Heart right ventricle (tissue), 16 donors: Measurements from ENCODE around the gene BICC1. TPM values are rescaled to one million over a fixed set of nuclear protein-coding genes. Genes with fewer than 3 reads are reported as not detected.

Experiments used
- ATAC-seq, 8 donors: fragments of 200-7000 bp; cut with Tn5 transposase; one replicate each; pipeline ENCODE4 v1.9.1; 2020; ENCODE audit warnings: mild to moderate bottlenecking in 8 of 8, moderate library complexity in 8 of 8, moderate number of reproducible peaks in 1 of 8
- DNase-seq, 2 donors: peaks; one replicate each; pipeline ENCODE4 v3.0.0-alpha.2; 2020
- H3K27ac ChIP-seq, 10 donors: fragments of 200-600 bp; sonication (generic) in 2 of 10; one replicate each; pipeline versions ENCODE4 v1.5.0 to v1.8.0; 2020 to 2022; ENCODE audit warnings: mild to moderate bottlenecking in 3 of 10
- H3K27me3 ChIP-seq, 7 donors: fragments of 200-600 bp; one replicate each; pipeline ENCODE4 v1.8.0; 2021 to 2022; ENCODE audit warnings: mild to moderate bottlenecking in 2 of 7
- H3K36me3 ChIP-seq, 9 donors: fragments of 200-600 bp; sonication (generic) in 1 of 9; one replicate each; pipeline versions ENCODE4 v1.5.0 to v1.8.0; 2020 to 2022; ENCODE audit warnings: mild to moderate bottlenecking in 2 of 9
- H3K4me1 ChIP-seq, 9 donors: fragments of 200-600 bp; sonication (generic) in 1 of 9; one replicate each; pipeline versions ENCODE4 v1.5.0 to v1.8.0; 2020 to 2022; ENCODE audit warnings: mild to moderate bottlenecking in 4 of 9
- H3K4me3 ChIP-seq, 10 donors: fragments of 200-600 bp; sonication (generic) in 2 of 10; one replicate each; pipeline versions ENCODE4 v1.5.0 to v1.8.0; 2020 to 2022; ENCODE audit warnings: mild to moderate bottlenecking in 7 of 10, moderate library complexity in 2 of 10
- H3K9me3 ChIP-seq, 11 donors: fragments of 200-600 bp in 10 of 11; sonication (generic) in 2 of 11; one replicate each; pipeline versions ENCODE4 v1.5.0 to v1.8.0; 2013 to 2022; ENCODE audit warnings: mild to moderate bottlenecking in 2 of 11, control low read depth in 1 of 11, moderate library complexity in 1 of 11
- WGBS, 2 donors: extraction: QIAGEN DNeasy Blood & Tissue Kit; methylation state at CpG; one replicate each; pipeline ENCODE4 v1.1.7; 2013; ENCODE audit warnings: inconsistent platforms in 1 of 2; 5-methylcytosine and 5-hydroxymethylcytosine counted together
- intact Hi-C, 10 donors: fragments of 100-400 bp; cut with DNase I; formaldehyde crosslinking; loops; one replicate each; pipeline versions ENCODE4 v1.11.1 to v1.14.2; 2022
- polyA plus RNA-seq, 2 donors: library from polyadenylated mRNA; stranded (reverse); fragments of 200-250 nt; gene quantifications; one replicate each; pipeline ENCODE4 v1.2.3, GENCODE V29; 2013
- total RNA-seq, 10 donors: library from RNA; stranded (reverse); fragmentation: NEBNext Ultra II Directional in 3 of 10; extraction: Animal tissue kit (Norgen Biotek cat#: 25700) in 3 of 10; gene quantifications; one replicate each; pipeline versions ENCODE4 v1.2.1 to v1.2.4, GENCODE V29; 2021 to 2023
- TF ChIP-seq, protein P1 (sequence below), 9 donors: fragments of 200-600 bp; sonication (generic) in 2 of 9; IDR thresholded peaks; one replicate each; pipeline versions ENCODE4 v1.5.0 to v1.8.0; 2021 to 2022; ENCODE audit warnings: antibody characterized with exemption in 9 of 9, mild to moderate bottlenecking in 5 of 9, moderate library complexity in 1 of 9
- donor health status: Arrhythmogenic right ventricular cardiomyopathy.
- donor health status: ischemic (EF 13 %, LVEDD 7.1; RV severe dilation, severe dysfunction).
- donor health status: healthy with polysubstance abuse.
- donor health status: DM: no; HTN: yes; CAD: no.
- donor health status: DM: no; HTN: no; CAD: no.
- donor health status: ischemic (EF 25% LVEDD 6.9; RV normal size, moderate dysfunction).
- donor health status: ischemic (EF 25% LVEDD 5.7; RV mildly dilated, moderate dysfunction).
- donor health status: healthy.
- donor health status: DM: yes; HTN: yes; CAD: no.
- donor health status: Ischemic cardiomyopathy.
- donor health status: ischemic (EF 35%, LVEDD 5.7; RV mildly dilated, moderate dysfunction).
- donor health status: nonischemic (EF 11% LVEDD 7.7; RV severe dilation, severe dysfunction).
- donor health status: DM: yes; HTN: yes; CAD: no.
- donor health status: PGD.
- donor health status: ischemic (EF 29% LVEDD 5.4; RV normal size, mild dysfunction).
- donor health status: nonischemic (EF 23%, LVEDD 6.1; RV moderate dilation, normal function).

Gene BICC1
- total and polyA plus RNA-seq, 12 donors, result 1.6 to 9.2 (median 5.0) TPM

DNA sequence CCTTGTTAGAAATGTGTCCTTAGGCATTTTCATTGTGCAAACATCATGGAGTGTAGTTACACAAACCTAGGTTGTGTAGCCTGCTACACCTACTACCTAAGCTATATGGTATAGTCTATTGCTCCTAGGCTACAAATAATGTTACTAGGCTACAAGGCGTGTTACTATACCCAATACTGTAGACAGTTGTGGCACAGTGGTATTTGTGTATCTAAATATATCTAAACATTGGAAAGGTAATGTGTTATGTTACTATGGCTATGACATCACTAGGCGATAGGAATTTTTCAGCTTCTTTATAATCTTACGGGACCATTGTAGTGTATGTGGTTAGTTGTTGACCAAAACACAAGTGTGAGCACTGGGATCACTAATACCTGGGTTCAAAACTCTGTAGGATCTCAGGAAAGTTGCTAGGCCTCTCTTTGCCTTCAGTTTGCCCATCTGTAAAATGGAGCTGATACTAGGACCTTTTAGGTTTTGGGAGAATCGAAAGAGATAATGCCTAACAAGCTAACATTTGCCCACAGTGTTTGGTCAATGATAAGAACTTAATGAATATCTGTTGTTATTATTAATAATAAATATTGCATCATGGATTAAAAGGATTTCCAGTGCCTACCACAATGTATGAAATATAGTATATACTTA is 2.7 kb downstream of the BICC1 start:
- no peak for ATAC-seq
- Histone ChIP-seq H3K4me1 (peaks cover 0 to 11% (median 0%) of the 10 kb centered on the region in 9 donors), H3K36me3 (no peaks in the 10 kb centered on the region), H3K9me3 (no peaks in the 10 kb centered on the region), H3K27me3 (peaks cover 0 to 50% (median 25%) of the 10 kb centered on the region in 7 donors), H3K4me3 (peak overlapping the region in 9 of 10 donors; percentile 4 to 69 (median 64)), H3K27ac (peak overlapping the region in 1 of 10 donors; percentile 74)
- WGBS, 2 donors, result 83 to 90% methylated on average over 4 of the region's 4 CpGs
- no peak for DNase-seq
- TF ChIP-seq, protein P1, sequence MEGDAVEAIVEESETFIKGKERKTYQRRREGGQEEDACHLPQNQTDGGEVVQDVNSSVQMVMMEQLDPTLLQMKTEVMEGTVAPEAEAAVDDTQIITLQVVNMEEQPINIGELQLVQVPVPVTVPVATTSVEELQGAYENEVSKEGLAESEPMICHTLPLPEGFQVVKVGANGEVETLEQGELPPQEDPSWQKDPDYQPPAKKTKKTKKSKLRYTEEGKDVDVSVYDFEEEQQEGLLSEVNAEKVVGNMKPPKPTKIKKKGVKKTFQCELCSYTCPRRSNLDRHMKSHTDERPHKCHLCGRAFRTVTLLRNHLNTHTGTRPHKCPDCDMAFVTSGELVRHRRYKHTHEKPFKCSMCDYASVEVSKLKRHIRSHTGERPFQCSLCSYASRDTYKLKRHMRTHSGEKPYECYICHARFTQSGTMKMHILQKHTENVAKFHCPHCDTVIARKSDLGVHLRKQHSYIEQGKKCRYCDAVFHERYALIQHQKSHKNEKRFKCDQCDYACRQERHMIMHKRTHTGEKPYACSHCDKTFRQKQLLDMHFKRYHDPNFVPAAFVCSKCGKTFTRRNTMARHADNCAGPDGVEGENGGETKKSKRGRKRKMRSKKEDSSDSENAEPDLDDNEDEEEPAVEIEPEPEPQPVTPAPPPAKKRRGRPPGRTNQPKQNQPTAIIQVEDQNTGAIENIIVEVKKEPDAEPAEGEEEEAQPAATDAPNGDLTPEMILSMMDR (IDR thresholded peaks at IDR 0.05), result no peak
- intact Hi-C loops, result loop anchor here in 1 of 10 donors (10.0 kb wide), 1 partner anchor 259 kb away; no protein-coding TSS in a partner anchor

DNA sequence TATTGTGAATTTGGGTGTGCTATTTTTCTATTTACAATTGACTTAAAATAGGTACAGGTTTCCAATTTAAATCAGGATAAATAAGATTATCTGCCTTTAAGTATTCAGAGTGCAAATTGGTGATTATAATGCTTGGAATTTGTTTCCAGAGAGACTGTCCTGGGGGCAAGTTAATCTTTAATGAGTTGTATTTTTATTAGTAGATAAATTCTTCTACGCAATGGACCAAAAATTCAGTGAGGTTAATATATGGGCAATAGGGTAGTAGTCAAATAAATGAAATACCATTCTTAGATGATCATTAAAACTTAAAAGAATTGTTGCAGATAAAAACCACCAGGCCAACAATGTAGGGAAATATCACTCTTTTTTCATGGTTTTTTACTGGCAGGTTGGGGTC is 3.4 kb downstream of the BICC1 start:
- 88 to 97% methylated on average over 1 of the region's 1 CpG for WGBS, 2 donors
- intact Hi-C loops, result loop anchor here in 1 of 10 donors (10.0 kb wide), 1 partner anchor 259 kb away; no protein-coding TSS in a partner anchor
- peaks cover 0 to 47% (median 25%) of the 10 kb centered on the region in 7 donors for H3K27me3 ChIP-seq
- H3K4me3 ChIP-seq, result peak overlapping the region in 4 of 10 donors; percentile 64 to 67 (median 66)
- peaks cover 0 to 11% (median 0%) of the 10 kb centered on the region in 9 donors for H3K4me1 ChIP-seq
- H3K27ac ChIP-seq, result no peak overlapping the region
- TF ChIP-seq, protein P1 (IDR thresholded peaks at IDR 0.05), result no peak
- H3K36me3 ChIP-seq, result no peaks in the 10 kb centered on the region
- ATAC-seq (no peak), DNase-seq (no peak)
- peaks cover 0 to 2% (median 0%) of the 10 kb centered on the region in 11 donors for H3K9me3 ChIP-seq

DNA sequence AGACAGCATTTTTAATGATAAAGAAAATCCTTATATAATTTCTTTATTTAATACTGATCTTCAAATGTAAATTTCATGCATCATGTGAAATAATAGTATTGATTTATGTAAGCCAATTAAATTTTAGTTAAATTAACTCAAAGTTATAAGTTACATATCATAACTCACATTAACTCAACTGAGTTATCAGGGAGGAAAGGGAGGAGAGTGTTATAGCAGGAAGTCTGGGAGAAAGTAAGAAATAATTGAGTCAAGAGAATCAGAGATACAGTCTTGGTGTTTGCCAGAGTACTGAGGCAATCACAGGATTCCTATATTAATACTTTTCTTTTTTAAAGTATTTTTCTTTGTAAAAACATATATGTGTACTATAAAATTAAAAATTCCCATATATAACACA is 4.0 kb downstream of the BICC1 start:
- no peak for ATAC-seq
- Histone ChIP-seq H3K27ac (no peak overlapping the region), H3K27me3 (peaks cover 0 to 46% (median 22%) of the 10 kb centered on the region in 7 donors), H3K4me3 (peak overlapping the region in 2 of 10 donors; percentile 9 to 64), H3K9me3 (peaks cover 0 to 3% (median 0%) of the 10 kb centered on the region in 11 donors), H3K4me1 (peaks cover 0 to 11% (median 0%) of the 10 kb centered on the region in 9 donors), H3K36me3 (no peaks in the 10 kb centered on the region)
- TF ChIP-seq, protein P1 (IDR thresholded peaks at IDR 0.05), result no peak
- intact Hi-C loops, result loop anchor here in 1 of 10 donors (10.0 kb wide), 1 partner anchor 258 kb away; no protein-coding TSS in a partner anchor
- no peak for DNase-seq

DNA sequence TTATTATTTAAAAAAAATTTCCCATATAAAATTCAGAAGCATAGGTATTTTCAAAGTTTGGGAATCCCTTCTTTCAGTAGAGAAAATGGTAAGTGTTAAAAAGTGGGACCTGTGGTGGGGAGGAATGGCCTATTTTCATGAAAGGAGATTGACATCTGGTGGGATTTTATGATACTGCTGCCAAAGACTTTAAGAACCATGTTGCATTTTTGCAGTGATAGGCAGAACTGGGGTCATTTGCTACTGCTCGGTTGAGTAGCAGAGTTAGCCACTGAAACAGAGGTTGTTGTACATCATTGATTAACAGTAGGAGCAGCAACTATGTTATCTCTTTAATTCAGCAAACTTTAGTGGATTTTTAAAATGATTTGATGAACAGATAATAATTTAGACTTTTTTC is 4.4 kb downstream of the BICC1 start:
- Histone ChIP-seq H3K27ac (no peak overlapping the region), H3K36me3 (no peaks in the 10 kb centered on the region), H3K4me3 (peak overlapping the region in 3 of 10 donors; percentile 9 to 64 (median 10)), H3K27me3 (peaks cover 0 to 46% (median 22%) of the 10 kb centered on the region in 7 donors), H3K4me1 (peaks cover 0 to 11% (median 0%) of the 10 kb centered on the region in 9 donors), H3K9me3 (peaks cover 0 to 3% (median 0%) of the 10 kb centered on the region in 11 donors)
- ATAC-seq (no peak), DNase-seq (no peak)
- WGBS, 2 donors, result 40 to 80% methylated on average over 1 of the region's 1 CpG
- intact Hi-C loops, result loop anchor here in 1 of 10 donors (10.0 kb wide), 1 partner anchor 258 kb away; no protein-coding TSS in a partner anchor
- TF ChIP-seq, protein P1 (IDR thresholded peaks at IDR 0.05), result no peak
